HepG2 (cell line): ENCODE measurements around the gene HSD17B2. TPM values are rescaled to one million over a fixed set of nuclear protein-coding genes. Genes with fewer than 3 reads are reported as not detected.

Source experiments
- ARNT ChIP-seq: fragments of 450-650 bp; IDR thresholded peaks from 2 replicates; pipeline ENCODE4 v1.6.1; 2017
- CENPX ChIP-seq: sonication (generic); formaldehyde crosslinking; IDR thresholded peaks from 2 replicates; pipeline ENCODE4 v1.9.0; 2021; ENCODE audit warnings: mild to moderate bottlenecking, missing genetic modification reagents, moderate library complexity
- GATAD2A ChIP-seq: IDR thresholded peaks from 2 replicates; pipeline ENCODE4 v1.6.1; 2016
- HCFC1 ChIP-seq: fragments of 150-350 bp; IDR thresholded peaks from 2 replicates; pipeline ENCODE4 v1.6.1; 2014; ENCODE audit warnings: low read depth, low read length
- KDM5B ChIP-seq: sonication (generic); formaldehyde crosslinking; IDR thresholded peaks from 2 replicates; pipeline ENCODE4 v1.4.0; 2020; ENCODE audit warnings: missing genetic modification reagents, mild to moderate bottlenecking, borderline replicate concordance
- NR2F1 ChIP-seq, 2 experiments: fragments of 450-650 bp in 1 of 2; formaldehyde crosslinking in 1 of 2; IDR thresholded peaks; 2 replicates each; pipeline versions ENCODE4 v1.5.0 to v1.6.1; 2016 to 2020; ENCODE audit warnings: mild to moderate bottlenecking in 1 of 2, missing compliant biosample characterization in 1 of 2, missing genetic modification reagents in 1 of 2, moderate library complexity in 1 of 2
- NR2F6 ChIP-seq, 2 experiments: IDR thresholded peaks; 2 replicates each; pipeline ENCODE4 v1.6.1; 2016; ENCODE audit warnings: antibody characterized with exemption in 1 of 2, mild to moderate bottlenecking in 1 of 2
- PLRG1 ChIP-seq: fragments of 450-650 bp; conservative IDR thresholded peaks from 2 replicates; pipeline ENCODE4 v1.6.1; 2016
- SAP130 ChIP-seq: IDR thresholded peaks from 2 replicates; pipeline ENCODE4 v1.6.1; 2016; ENCODE audit warnings: low read depth
- SRSF4 ChIP-seq: fragments of 200-400 bp; formaldehyde crosslinking; IDR thresholded peaks from one replicate; pipeline ENCODE4 v1.6.1; 2018; ENCODE audit warnings: mild to moderate bottlenecking, low read depth, low read length, moderate library complexity; ENCODE audit not compliant: poor library complexity, severe bottlenecking
- ZHX2 ChIP-seq, 2 experiments: sonication (generic) in 1 of 2; formaldehyde crosslinking in 1 of 2; IDR thresholded peaks; 2 replicates each; pipeline versions ENCODE4 v1.6.1 to v1.9.0; 2014 to 2022; ENCODE audit warnings: antibody characterized with exemption in 1 of 2, borderline replicate concordance in 1 of 2, inconsistent platforms in 1 of 2, low read depth in 1 of 2, missing genetic modification reagents in 1 of 2
- ZNF510 ChIP-seq: sonication (generic); formaldehyde crosslinking; IDR thresholded peaks from 2 replicates; pipeline ENCODE4 v1.4.0; 2020; ENCODE audit warnings: low read depth, mild to moderate bottlenecking, missing genetic modification reagents
- ZNF556 ChIP-seq: sonication (generic); formaldehyde crosslinking; IDR thresholded peaks from 2 replicates; pipeline ENCODE4 v1.4.0; 2020; ENCODE audit warnings: mild to moderate bottlenecking, missing genetic modification reagents, borderline replicate concordance
- ZNF747 ChIP-seq: sonication (generic); formaldehyde crosslinking; IDR thresholded peaks from 2 replicates; pipeline ENCODE4 v1.8.1; 2023; ENCODE audit warnings: missing genetic modification reagents, mild to moderate bottlenecking, borderline replicate concordance
- ZNF790 ChIP-seq: sonication (generic); formaldehyde crosslinking; IDR thresholded peaks from 2 replicates; pipeline ENCODE4 v1.8.0; 2022; ENCODE audit warnings: missing genetic modification reagents, mild to moderate bottlenecking, borderline replicate concordance
- ZNF83 ChIP-seq: sonication (generic); formaldehyde crosslinking; IDR thresholded peaks from 2 replicates; pipeline ENCODE4 v1.4.0; 2020; ENCODE audit warnings: missing genetic modification reagents, mild to moderate bottlenecking, borderline replicate concordance
- polyA plus RNA-seq, 8 experiments: library from polyadenylated mRNA; depleted of rRNA in 3 of 8; stranded (reverse) in 7 of 8; unstranded in 1 of 8; fragments of >200 nt; fragmentation: Illumina TruSeq in 4 of 8; extraction: Trizol in 4 of 8; gene quantifications; 2 replicates each; pipeline versions ENCODE4 v1.2.1 to v1.2.3, GENCODE V29; 2011 to 2016; ENCODE audit warnings: low read depth in 4 of 8, missing spikeins in 1 of 8, mixed read lengths in 1 of 8; ENCODE audit not compliant: insufficient read depth in 1 of 8
- total RNA-seq, 5 experiments: library from RNA; depleted of rRNA; stranded (reverse); fragments of >200 nt; fragmentation: Illumina TruSeq; extraction: Trizol; gene quantifications; 2 replicates each; pipeline ENCODE4 v1.2.3, GENCODE V29; 2016; ENCODE audit warnings: low read depth in 1 of 5
- TF ChIP-seq, protein P1 (sequence below): sonication (generic); formaldehyde crosslinking; IDR thresholded peaks from 2 replicates; pipeline ENCODE4 v1.4.0; 2020; ENCODE audit warnings: missing genetic modification reagents, borderline replicate concordance
- TF ChIP-seq, protein P2 (sequence below): sonication (generic); formaldehyde crosslinking; IDR thresholded peaks from 2 replicates; pipeline ENCODE4 v1.5.0; 2020; ENCODE audit warnings: missing genetic modification reagents
- TF ChIP-seq, protein P3 (sequence below), 2 experiments: sonication (generic) in 1 of 2; formaldehyde crosslinking in 1 of 2; IDR thresholded peaks; 2 replicates each; pipeline versions ENCODE4 v1.5.1 to v1.6.1; 2011 to 2020; ENCODE audit warnings: borderline replicate concordance in 1 of 2, low read depth in 1 of 2, low read length in 1 of 2, mild to moderate bottlenecking in 1 of 2, missing genetic modification reagents in 1 of 2, moderate library complexity in 1 of 2

Gene HSD17B2
- total and polyA plus RNA-seq, 2 of the 13 experiments (the other 11 are each of a cell fraction or from before 2014, with no cell fraction given), result 26.3 to 69.3 TPM

DNA sequence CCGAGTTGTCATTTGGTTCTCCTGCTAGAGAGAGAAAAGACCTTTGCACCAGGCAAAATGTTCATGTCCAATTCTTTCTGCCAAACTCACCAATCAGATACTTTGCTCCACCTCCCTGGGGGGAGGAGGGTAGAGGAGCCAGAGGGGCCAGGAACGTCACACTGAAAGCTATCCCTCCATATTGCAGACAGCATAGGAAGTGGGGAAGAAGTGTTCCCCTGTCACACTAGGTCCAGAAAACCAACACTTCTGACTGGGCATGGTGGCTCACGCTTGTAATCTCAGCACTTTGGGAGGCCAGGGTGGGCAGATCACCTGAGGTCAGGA, 9.5 kb downstream of the HSD17B2 start (continued):
- TF ChIP-seq ZHX2 (IDR thresholded peaks at IDR 0.05; ENCODE audit: low read depth) (no peak), ZHX2 (CRISPR knock-in tag; IDR thresholded peaks at IDR 0.05; ENCODE audit: borderline replicate concordance) (no peak), NR2F6 (IDR thresholded peaks at IDR 0.05) (no peak), NR2F6 (CRISPR knock-in tag; IDR thresholded peaks at IDR 0.05) (no peak), ZNF510 (CRISPR knock-in tag) (no peak), ZNF83 (CRISPR knock-in tag) (no peak), ARNT (no peak), CENPX (CRISPR knock-in tag) (no peak), ZNF747 (CRISPR knock-in tag) (no peak), SRSF4 (no peak), ZNF556 (CRISPR knock-in tag) (no peak), SAP130 (CRISPR knock-in tag) (no peak), HCFC1 (no peak), NR2F1 (CRISPR knock-in tag; IDR thresholded peaks at IDR 0.05) (no peak), PLRG1 (no peak), GATAD2A (CRISPR knock-in tag) (0 out of 2 replicates have a peak, but pooled peaks have one; percentile 14), ZNF790 (CRISPR knock-in tag) (no peak), KDM5B (no peak)
- TF ChIP-seq, protein P1, sequence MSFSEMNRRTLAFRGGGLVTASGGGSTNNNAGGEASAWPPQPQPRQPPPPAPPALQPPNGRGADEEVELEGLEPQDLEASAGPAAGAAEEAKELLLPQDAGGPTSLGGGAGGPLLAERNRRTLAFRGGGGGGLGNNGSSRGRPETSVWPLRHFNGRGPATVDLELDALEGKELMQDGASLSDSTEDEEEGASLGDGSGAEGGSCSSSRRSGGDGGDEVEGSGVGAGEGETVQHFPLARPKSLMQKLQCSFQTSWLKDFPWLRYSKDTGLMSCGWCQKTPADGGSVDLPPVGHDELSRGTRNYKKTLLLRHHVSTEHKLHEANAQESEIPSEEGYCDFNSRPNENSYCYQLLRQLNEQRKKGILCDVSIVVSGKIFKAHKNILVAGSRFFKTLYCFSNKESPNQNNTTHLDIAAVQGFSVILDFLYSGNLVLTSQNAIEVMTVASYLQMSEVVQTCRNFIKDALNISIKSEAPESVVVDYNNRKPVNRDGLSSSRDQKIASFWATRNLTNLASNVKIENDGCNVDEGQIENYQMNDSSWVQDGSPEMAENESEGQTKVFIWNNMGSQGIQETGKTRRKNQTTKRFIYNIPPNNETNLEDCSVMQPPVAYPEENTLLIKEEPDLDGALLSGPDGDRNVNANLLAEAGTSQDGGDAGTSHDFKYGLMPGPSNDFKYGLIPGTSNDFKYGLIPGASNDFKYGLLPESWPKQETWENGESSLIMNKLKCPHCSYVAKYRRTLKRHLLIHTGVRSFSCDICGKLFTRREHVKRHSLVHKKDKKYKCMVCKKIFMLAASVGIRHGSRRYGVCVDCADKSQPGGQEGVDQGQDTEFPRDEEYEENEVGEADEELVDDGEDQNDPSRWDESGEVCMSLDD (CRISPR knock-in tag), result no peak
- TF ChIP-seq, protein P2, sequence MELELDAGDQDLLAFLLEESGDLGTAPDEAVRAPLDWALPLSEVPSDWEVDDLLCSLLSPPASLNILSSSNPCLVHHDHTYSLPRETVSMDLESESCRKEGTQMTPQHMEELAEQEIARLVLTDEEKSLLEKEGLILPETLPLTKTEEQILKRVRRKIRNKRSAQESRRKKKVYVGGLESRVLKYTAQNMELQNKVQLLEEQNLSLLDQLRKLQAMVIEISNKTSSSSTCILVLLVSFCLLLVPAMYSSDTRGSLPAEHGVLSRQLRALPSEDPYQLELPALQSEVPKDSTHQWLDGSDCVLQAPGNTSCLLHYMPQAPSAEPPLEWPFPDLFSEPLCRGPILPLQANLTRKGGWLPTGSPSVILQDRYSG (CRISPR knock-in tag), result no peak
- TF ChIP-seq, protein P3, sequence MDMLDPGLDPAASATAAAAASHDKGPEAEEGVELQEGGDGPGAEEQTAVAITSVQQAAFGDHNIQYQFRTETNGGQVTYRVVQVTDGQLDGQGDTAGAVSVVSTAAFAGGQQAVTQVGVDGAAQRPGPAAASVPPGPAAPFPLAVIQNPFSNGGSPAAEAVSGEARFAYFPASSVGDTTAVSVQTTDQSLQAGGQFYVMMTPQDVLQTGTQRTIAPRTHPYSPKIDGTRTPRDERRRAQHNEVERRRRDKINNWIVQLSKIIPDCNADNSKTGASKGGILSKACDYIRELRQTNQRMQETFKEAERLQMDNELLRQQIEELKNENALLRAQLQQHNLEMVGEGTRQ (IDR thresholded peaks at IDR 0.05; ENCODE audit: low read depth, low read length), result no peak
- TF ChIP-seq, protein P3 (CRISPR knock-in tag; IDR thresholded peaks at IDR 0.05; ENCODE audit: borderline replicate concordance), result no peak
